Urothelium cell line (cell line): Measurements from ENCODE around the gene C19orf25.
"Not testable (repeated sequence)": the region's sequence is repeated elsewhere in the genome, so short reads cannot be mapped to it uniquely, and the experiment has no call there.

Source experiments
- DNase-seq: peaks from one replicate; pipeline ENCODE4 v3.0.0; 2011; ENCODE audit warnings: low spot score, mixed read lengths
- FAIRE-seq: peaks from 2 replicates; lab custom pipeline; 2011; peaks lifted over from hg19 to GRCh38; lab: Jason Lieb, UNC

The C19orf25 gene

DNA sequence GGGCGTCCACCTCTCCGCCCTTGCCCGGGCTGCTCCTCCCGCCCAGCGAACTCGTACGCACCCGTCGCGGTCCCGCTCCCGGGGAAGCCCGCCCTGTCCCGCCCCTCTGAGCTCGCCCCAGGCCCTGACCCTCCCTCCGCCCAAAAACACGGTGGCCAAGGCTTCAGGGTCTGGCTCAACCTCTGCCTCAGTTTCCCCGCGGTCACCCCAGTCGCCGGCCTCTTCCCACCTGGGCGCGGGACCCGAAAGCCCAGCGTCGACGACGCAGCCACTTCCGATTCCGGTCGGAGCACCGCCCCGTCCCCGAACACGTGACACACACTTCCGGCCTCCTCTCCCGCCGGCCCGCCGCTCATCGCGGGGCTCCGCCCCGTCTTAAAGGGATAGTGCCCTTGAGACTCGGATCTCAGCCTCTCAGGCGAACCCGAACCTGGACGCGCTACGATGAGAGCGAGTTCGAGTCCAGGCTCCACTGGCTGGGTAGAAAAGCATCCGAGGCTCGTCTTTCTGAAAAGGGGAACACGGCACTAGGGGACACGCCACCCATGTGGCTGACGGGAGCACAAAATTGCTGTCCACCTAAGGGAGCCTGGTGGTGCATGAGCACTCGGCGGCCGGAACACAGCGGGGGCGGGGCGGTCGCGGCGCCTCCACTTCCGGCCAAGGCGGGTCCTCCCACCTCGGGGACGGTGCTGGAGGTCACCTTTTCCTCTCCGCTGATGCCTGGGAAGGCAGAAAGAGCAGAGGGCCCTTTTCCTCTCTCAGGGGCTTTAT is at the start of gene C19orf25:
C19orf25 (minus strand) TSS at position 282 of the 774 bp plus-strand sequence. CDS start 312 bp downstream, outside the sequence.
- DNase-seq = peak; percentile 90
- peak; percentile 84 for FAIRE-seq

DNA sequence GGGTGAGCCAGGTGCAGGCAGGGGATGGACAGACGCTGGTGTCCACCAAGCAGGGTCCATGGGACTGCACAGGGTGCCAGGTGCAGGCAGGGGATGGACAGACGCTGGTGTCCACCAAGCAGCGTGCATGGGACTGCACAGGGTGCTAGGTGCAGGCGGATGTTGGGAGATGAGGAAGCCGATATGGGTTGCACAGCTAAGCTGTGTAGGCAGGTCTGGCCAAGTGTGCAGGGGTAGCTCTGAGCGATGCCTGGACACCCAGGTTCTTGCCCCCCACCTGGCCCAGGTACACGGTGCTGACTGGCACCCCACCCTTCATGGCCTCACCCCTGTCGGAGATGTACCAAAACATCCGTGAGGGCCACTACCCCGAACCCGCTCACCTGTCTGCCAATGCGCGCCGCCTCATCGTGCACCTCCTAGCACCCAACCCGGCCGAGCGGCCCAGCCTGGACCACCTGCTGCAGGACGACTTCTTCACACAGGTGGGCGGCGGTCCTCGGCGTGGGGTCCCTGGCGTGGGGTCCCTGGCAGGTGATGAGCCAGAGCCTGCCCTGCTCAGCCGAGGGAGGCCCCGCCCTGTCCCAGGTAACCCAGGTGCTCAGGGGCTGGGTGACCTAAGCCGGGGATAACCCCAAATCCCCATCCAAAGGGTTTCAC is 48.8 kb upstream of the C19orf25 start:
- no peak for DNase-seq
- FAIRE-seq = no peak

DNA sequence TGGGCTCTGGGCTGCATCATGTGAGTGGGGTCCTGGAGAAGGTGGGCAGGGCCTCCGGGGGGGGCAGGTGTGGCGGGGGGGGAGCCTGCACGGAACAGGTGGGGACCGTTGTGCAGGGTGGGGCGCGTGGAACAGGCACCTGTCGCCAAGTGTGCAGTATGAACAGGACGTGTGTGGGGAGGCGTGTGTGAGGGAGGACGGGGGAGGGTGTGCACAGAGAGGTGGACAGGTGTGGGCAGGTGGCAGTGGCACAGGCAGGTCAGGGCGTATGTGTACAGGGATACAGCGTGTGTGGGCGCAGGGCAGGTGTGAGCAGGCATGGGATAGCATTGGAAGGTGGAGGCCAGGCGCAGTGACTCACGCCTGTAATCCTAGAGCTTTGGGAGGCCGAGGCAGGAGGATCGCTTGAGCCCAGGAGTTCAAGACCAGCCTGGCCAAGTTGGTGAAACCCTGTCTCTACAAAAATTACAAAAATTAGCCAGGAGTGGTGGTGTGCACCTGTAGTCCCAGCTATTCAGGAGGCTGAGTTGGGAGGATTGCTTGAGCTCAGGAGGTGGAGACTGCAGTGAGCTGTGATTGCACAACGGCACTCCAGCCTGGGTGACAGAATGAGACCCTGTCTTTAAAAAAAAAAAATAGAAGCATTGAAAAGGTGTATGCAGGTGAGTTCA is 48.1 kb upstream of the C19orf25 start:
- no peak for FAIRE-seq
- DNase-seq = no peak

DNA sequence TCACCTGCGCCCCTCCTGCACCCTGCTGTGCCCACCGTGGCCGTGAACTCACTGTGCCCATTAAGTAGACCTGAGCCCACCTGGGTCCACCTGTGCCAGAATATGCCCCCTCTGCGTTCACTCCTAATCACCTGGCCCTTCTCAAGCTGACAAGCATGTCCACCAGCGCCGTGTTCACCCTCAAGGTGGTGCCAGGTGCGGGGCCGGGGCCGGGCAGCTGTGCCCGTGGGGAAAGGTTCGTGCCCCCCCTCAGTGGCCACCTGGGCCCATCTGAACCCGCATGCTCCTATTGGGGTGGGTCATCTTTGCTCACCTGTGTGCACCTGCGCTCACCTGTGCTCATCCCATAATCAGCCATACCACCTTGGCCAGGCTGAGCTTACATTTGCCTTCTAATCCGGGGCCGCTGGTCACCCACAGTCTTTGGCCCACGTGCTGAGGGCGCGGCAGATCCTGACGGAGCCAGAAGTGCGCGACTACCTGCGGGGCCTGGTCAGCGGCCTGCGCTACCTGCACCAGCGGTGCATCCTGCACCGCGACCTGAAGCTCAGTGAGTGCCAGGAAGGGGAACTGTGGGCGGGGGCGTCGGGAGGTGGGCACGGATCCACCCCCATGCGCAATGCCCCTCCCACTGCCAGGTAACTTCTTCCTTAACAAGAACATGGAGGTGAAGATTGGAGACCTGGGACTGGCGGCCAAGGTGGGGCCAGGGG is 47.2 kb upstream of the C19orf25 start:
- FAIRE-seq = no peak
- DNase-seq = no peak

DNA sequence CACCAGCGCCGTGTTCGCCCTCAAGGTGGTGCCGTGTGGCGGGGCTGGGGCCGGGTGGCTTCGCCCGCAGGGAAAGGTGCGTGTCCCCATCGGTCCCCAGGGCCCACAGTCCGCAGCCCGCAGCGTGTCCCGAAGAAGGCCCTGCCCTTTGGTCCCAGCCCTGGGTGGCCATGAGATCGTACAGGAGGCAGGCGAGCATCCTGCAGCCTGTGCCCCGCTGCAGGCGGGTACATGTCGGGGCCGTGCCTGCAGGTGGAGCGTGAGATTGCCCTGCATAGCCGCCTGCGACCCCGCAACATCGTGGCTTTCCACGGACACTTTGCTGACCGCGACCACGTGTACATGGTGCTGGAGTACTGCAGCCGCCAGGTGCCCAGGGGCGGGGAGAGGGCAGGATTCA is 46.3 kb upstream of the C19orf25 start:
- DNase-seq (no peak), FAIRE-seq (no peak)

DNA sequence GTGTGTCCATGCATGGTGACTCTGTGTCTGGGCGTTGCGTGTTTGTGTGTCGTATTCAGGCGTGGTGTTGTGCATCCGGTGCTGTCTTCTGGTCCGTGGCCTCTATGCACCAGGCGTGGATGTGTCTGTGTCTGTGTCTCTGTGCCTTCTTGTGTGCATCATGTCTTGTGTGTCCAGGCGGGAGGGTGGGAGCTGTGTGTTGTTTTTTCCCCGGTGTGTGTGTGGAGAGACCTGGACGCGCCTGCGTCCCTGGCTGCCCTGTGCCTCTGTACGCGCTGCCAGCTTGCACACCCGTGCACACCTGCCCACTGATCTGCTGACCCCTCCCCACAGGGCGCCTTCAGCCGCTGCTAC is 45.9 kb upstream of the C19orf25 start:
- FAIRE-seq (peak; percentile 5), DNase-seq (no peak)

DNA sequence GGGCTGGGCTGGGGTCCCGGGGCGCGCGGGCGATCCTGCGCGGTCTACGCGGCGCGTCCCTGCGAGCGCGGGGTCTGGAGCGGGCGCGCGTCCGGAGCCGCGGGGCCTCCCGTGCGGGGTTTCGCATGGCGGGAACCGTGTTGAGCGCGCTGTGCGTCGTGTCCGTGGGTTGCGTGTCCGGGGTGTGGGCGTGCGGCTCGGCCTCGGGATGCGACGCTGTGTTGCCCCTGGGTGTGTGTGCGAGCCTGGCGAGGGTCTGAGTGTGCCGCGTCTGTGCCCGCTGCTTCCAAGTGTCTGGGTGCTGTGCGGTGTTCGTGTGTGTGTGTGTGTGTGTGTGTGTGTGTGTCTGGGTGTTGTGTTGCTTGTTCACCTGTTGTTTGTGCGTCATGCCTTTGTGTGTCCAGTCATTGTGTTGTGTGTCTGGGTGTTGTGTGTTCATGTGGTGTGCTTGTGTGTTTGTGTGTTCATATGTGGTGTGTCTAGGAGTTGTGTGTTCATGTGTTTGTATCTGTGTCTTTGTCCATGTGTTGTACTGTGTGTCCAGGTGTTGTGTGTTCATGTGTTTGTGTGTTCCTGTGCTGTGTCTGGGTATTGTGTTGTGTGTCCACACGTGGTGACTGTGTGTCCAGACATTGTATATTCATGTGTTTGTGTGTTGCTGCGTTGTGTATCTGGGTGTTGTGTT is 45.4 kb upstream of the C19orf25 start:
- FAIRE-seq = peak; percentile 40
- no peak for DNase-seq

DNA sequence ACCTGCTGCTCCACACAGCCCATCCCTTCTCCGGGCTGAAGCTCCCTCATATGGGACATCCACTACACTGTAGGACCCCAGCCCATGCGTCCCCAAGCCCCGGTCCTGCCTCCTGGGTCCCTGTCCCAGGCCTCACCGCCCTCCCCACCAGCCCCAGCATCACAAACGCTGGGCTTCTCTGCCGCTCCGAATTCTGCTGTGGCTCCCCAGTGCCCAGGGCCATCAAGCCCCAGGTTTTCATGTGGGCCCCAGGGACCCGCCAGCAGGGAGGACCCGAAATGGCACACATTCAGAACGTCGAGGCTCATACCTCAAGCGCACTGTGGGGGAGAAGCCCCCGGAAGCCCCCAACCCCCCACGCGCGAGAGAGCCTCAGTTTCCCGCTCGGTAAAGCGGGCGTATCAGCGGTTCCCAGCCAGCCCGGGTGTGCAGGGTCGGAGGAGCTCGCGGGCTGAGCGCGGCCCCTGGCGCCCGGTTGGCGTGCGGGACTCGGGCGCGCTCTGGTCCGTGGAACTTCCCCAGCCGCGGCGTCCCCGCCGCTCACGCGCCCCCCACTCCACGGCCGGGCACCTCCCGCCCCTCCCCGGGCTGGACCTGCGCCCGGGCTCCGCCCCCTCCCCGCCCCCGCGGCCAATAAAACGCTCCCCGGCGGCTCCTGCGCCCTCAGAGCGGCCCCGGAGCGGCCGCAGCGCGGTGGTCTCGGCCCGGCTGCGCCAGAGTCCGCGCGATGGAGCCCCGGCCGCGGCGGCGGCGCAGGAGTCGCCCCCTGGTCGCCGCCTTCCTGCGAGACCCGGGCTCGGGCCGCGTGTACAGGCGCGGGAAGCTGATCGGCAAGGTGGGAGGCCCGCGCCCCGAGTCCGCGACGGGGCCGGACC is 44.6 kb upstream of the C19orf25 start, which contains the start of gene PLK5:
PLK5 (plus strand) TSS at position 666 of the 875 bp plus-strand sequence. CDS start 2,920 bp downstream, outside the sequence.
- no peak for DNase-seq
- no peak for FAIRE-seq

DNA sequence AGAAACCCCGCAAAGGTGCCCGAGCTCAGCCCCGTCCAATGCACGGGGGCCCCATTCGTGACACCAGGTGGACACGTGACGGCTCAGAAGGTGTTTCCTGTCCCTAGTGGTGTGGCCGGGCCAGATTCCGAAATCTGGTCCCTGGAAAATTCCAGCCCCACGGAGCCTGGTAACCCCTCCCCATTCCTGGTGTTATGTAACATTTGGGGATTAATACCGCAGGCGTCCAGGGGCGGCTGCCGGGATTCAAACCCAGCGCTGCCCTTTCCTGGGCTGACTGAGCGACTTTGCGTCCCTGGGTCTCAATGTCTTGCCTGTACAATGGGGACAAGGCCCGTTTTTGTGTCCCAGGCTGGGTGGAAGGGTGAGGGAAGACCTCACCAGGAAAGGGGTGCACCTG is 43.8 kb upstream of the C19orf25 start:
- no peak for FAIRE-seq
- DNase-seq = no peak

DNA sequence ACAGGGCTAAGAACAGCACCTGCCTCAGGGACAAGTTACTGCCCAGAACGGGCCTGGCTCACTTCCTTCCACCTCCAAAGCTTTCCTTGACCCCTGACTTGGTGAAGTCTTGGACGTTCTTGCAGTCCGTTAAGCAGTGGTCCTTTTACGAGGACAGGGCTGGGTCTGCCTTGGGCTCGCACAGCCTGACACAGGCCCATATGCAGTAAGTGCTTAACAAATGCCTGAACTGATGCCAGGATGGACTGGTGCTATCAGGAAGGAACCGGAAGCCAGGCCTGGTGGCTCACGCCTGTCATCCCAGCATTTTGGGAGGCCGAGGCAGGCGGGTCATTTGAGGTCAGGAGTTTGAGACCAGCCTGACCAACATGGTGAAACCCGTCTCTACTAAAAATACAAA is 43.0 kb upstream of the C19orf25 start:
- DNase-seq (no peak), FAIRE-seq (no peak)

DNA sequence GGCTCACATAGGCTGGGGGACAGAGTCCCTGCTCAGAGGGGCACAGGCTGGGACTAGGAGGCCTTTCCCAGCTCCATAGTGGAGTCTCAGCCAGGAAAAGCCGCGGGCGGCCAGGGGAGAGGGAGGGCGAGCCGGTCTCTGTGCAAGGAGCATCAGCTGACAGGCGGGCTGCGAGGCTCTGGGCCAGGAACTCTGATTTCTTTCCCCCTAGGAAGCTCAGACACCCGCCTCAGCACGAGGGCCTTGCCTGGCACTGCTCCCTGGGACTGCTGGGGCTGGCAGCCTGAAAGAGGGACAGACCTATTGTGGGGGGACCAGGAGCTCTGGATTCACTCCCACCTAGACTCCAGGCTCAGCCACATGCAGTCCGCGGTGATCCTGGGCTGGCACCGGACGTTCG is 42.6 kb upstream of the C19orf25 start:
- DNase-seq (no peak), FAIRE-seq (no peak)

DNA sequence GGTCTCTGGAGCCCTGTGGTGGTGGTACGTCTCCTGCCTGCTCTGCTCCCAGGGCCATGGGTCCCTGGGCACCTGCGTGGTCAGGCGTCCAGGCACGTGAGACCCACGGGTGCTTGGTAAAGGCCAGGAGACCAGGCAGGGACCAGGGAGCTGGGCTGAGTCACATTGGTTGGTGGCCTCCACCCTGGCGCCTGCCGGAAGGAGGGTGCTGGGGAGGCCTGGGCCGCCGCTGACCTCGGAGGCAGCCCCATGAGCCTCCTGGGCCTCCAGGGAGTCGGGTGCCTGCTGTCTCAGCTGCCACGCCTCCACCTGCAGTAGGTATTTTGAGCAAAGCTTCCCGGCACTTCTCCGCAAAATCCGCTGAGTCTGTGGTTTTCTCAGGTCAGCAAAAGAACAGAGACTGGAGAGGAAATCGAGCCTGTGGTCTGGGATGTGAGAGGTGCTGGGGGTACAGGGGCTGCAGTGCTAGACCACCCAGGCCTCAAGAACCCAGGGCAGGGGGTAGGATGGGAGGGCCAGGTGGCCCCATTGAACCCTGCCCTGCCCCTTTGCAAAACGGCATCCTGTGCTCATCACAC is 41.3 kb upstream of the C19orf25 start:
- no peak for FAIRE-seq
- DNase-seq = no peak

DNA sequence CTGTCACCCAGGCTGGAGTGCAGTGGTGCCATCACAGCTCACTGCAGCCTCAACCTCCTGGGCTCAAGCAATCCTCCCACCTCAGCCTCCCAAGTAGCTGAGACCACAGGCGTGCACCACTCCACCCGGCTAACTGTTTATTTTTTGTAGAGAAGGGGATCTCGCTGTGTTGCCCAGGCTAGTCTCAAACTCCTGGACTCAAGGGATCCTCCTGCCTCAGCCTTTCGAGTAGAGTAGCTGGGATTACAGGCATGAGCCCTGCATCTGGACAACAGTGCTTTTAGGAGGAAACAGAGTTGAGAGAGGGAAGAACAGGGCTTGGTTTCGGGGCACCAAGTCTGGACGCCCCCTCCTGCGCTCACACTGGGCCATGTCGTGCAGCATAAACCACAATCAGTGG is 40.8 kb upstream of the C19orf25 start:
- DNase-seq, FAIRE-seq: not testable (repeated sequence)

DNA sequence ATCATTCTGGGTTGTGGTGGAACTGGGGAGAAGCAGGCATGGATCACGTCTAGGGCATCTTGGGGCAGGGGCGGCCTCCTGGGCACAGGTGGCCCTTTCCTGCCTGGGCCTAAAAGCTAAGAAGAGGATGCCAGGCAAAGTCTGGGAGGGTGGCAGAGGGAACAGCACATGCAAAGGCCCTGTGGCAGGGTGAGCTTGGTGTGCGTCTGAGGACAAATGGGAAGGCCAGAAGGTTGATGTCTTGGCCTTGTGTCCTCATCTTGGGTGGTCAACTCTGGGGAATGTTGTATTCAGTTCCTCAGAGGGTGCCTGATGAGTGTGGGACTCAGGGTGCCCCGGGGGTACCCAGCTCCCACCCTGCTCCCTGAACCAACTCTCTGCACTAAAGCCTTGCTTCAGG is 39.5 kb upstream of the C19orf25 start:
- FAIRE-seq = no peak

DNA sequence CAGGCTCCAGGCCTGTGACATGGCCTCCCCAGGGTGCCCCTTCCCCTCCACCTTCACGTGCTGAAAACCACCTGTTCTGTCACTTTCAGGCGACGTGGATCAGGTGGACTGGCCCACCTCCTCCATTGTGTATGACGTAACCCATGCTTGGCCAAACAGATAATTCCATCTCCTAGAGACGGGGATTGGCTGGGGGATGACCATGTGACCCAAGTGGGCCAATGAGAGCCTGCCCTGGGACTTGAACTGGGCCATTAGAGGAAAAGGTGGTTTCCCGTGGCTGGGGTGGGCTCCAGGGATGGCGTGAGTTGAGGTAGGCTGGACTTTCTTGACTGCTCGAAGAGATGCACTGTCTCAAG is 37.4 kb upstream of the C19orf25 start:
- FAIRE-seq = no peak
- no peak for DNase-seq

More for the DNA sequence above, 39.5 kb upstream of the C19orf25 start:
- no peak for DNase-seq

DNA sequence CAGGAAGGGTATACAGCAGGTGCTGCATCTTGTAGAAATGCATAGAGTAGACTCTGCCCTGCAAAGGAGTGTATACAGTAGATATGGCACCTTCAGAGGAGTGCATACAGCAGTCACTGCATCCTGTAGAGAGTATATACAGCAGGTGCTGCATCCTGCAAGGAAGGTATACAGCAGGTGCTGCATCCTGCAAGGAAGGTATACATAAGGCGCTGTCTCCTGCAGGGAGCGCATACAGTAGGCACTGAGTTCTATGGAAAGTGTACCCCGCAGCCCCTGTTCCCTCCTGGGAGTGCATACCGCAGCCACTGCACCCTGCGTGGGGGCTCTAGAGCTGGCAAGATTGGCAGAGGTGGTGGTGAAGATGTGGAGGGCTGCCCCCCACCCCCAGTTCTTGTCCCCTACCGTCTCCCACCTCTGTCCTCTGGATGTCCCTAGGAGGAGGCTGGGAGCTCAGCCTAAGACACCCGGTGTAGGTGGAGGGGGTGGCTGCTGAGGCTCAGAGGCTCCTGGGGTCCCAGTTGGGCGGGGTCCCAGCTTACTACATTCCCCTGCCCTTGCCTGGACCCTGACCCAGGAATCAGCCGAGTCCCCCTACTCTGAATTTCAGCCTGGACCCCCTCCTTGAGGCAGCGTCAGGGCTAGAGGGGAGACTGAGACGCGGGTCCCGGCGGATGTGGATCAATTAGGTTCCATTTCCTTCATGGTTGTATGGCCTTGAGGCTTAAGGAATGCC is 36.1 kb upstream of the C19orf25 start:
- FAIRE-seq (no peak), DNase-seq (no peak)

DNA sequence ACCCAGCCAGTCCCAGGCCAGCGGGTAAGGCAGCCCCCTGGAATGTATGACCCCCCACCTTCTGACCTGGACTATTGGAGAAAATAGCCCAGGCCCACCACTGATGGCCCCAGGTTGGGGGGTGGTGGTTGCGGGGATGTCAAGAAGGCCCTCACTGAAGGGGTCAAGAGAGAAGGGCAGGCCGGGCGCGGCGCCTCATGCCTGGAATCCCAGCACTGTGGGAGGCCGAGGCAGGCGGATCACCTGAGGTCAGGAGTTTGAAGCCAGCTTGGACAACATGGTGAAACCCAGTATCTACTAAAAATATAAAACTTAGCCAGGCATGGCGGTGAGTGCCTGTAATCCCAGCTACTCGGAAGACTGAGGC is 35.3 kb upstream of the C19orf25 start:
- FAIRE-seq = no peak
- DNase-seq = no peak

DNA sequence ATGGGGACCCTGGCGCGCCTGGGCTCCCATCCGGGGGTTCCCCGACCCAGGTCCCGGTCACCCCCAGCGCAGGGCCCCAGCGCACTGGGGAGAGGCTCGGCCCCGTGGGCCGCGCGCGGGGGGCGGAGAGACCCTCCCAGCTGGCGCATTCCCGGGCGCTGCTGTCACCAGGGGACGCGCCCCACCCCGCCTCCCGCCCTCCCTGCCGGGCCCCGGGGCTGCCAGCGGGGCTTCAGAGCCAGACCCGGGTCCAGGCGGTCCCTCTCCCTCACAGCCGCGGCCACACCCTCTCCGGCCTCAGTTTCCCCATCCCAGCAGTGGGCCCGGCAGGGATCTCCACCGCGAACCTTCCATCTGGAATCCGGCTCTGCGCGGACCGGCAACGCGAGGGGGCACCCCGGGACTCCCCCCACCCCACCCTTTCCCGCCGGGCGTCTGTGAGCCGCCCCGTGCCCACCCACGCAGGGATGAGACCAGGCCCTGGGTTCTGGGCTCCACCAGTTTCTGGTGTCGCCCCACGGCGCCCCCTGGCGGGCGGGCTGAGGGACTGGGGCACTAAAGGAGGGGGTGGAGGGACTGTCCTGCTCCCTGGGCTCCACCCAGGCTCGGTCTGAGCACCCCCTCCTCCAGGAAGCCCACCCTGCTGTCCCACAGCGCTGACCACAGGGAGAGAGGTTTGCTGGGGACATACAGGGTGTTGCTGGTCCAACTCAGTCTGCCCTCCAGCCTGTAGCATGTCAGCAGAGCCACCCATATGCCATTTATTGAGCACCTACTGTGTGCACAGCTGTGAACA is 34.7 kb upstream of the C19orf25 start:
- DNase-seq (peak; percentile 76), FAIRE-seq (no peak)
